Measurements from ENCODE around the gene YIF1A.

DNA sequence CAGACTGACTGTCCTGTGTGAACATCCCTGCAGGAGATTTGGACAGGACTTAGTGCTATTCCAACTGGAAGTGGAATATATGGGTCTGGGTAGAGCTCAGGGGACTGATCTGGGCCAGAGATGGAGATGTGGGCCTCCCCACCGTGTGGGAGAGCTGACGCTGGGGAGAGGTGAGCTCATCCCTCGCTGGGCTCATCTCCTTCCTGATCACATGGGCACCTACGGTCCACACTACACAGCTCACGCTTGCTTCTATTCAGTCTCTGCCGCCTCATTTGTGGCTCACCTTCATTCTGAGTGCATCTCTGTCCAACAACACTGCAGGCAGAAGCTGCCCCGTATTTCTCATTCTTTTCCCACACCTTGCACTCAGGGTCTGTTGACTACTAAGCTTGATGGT lies 37.1 kb downstream of the YIF1A start:
- TF ChIP-seq, protein P1, sequence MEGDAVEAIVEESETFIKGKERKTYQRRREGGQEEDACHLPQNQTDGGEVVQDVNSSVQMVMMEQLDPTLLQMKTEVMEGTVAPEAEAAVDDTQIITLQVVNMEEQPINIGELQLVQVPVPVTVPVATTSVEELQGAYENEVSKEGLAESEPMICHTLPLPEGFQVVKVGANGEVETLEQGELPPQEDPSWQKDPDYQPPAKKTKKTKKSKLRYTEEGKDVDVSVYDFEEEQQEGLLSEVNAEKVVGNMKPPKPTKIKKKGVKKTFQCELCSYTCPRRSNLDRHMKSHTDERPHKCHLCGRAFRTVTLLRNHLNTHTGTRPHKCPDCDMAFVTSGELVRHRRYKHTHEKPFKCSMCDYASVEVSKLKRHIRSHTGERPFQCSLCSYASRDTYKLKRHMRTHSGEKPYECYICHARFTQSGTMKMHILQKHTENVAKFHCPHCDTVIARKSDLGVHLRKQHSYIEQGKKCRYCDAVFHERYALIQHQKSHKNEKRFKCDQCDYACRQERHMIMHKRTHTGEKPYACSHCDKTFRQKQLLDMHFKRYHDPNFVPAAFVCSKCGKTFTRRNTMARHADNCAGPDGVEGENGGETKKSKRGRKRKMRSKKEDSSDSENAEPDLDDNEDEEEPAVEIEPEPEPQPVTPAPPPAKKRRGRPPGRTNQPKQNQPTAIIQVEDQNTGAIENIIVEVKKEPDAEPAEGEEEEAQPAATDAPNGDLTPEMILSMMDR (optimal IDR thresholded peaks at IDR 0.05 in 1 of 3, IDR thresholded peaks at IDR 0.05 in 1 of 3, conservative IDR thresholded peaks at IDR 0.05 in 1 of 3; ENCODE audit: extremely low read depth in 1 of 3, insufficient read depth in 2 of 3, low read length in 3 of 3) = no peak
- TF ChIP-seq EZH2 (IDR thresholded peaks at IDR 0.05; ENCODE audit: low read length) = no peak
